ENCODE data around the gene E2F6.

E2F6 gene, protein sequence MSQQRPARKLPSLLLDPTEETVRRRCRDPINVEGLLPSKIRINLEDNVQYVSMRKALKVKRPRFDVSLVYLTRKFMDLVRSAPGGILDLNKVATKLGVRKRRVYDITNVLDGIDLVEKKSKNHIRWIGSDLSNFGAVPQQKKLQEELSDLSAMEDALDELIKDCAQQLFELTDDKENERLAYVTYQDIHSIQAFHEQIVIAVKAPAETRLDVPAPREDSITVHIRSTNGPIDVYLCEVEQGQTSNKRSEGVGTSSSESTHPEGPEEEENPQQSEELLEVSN

DNA sequence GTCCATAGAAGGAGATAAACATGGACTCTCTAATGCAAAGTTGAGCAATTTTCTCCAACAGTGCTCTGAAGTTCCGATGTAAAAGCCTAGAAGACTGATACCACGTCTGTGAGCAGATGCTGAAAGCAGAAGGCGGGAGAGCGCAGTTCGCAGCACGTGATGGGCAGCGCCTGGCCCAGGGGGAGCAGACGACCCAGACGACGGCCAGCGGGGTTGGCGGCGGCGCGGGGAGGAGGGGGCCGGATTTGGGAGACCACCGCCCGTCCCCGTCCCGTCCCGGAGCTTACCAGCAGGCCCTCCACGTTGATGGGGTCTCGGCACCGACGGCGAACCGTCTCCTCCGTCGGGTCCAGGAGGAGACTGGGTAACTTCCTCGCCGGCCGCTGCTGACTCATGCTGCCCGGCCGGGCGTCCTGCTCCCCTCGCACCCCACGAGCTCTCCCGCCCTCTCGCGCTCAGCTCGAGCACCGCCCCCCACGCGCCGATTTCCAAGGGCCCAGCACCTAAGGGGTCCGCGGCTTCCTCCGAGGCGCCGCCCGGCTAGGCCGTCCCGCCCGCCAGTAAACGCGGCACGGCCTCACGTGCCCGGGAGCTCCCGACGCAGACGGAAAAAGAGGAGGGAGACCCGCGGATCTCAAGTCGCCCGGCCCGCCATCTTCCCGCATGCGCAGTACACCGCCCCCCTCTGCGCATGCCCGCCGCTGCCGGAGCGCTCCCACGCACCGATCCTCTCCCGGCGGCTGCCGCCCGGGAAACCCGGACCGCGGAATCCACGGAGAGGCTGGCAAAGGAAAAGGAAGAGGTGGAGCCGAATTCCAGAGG is at the start of gene E2F6:
Gene E2F6, minus strand, starts transcription at position 677 of the 822 bp plus-strand sequence. Its CDS starts 282 bp downstream, at position 395.
- H3K27ac ChIP-seq = peak within 1 kb of the TSS; percentile 67
- DNase-seq (ENCODE audit: low read depth, low spot score) = peak; percentile 57

DNA sequence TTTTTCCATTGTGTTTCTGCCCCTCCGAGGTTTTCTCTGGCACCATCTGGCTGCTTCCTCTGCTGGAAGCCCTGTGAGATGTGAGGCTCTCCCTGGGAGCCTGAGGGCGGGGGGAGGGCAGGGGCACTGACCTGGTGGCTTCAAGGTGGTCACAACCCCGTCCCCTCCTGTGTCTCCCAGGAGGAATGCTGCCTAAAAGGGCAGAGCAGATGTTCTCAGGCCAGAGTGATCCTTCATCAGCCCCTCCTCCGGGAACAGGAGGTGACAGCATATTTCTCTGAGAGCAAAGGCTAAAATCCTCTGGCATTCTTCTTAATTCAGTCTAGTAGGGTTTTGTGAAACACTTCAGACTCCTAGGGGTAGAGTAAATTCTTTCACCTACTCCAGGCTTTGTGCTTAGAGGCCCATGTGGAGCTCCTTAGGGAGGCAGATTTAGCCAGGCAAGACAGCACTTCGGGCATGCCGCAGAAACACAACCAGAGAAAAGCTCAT is 49.6 kb upstream of the E2F6 start:
- no peak for DNase-seq (ENCODE audit: low read depth, low spot score)
- no peak overlapping the region for H3K27ac ChIP-seq

DNA sequence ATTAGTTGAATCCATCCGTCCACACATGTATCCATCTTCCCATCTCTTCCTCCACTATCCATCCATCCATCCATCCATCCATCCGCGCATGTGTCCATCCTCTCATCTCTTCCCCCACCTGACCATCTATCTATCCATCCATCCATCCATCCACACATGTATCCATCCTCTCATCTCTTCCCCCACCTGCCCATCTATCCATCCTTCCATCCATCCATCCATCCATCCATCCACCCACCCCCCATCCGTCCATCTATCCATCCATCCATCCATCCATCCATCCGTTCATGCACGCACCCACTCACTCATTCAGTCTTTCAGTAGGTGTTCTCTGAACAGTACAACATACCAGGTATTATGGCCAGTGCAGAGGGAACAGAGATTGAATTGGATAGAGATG is 48.9 kb upstream of the E2F6 start:
- no peak for DNase-seq (ENCODE audit: low read depth, low spot score)
- H3K27ac ChIP-seq = no peak overlapping the region

DNA sequence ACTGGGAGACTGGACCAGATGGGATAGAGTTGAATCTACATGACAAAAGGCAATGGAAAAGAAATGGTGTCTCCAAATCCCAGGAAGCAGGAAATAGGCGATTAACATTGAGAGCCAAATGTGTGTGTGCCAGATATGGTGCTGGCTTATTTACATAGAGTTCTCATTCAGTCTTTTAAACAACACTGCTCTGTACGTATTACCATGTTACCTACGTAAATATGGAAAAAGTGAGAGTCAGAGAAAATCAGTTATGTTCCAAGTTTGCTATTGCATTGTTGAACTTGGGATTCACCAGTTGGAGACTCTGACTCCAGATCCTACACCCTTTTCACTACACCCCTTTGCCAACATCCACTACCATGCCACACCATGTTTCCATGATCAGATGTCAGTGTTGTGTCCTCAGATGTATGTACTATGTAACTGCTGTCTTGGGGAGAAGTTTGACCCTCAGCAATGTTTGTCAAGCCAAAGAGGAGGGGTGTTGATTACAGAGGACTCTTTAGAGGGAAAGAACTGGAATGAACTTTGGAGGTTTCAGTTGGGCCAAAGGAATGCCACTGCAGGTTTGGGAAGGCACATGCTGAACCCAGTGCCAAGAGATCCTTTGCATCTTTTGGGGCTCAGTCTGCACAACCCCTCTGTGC is 48.2 kb upstream of the E2F6 start:
- no peak for DNase-seq (ENCODE audit: low read depth, low spot score)
- no peak overlapping the region for H3K27ac ChIP-seq

DNA sequence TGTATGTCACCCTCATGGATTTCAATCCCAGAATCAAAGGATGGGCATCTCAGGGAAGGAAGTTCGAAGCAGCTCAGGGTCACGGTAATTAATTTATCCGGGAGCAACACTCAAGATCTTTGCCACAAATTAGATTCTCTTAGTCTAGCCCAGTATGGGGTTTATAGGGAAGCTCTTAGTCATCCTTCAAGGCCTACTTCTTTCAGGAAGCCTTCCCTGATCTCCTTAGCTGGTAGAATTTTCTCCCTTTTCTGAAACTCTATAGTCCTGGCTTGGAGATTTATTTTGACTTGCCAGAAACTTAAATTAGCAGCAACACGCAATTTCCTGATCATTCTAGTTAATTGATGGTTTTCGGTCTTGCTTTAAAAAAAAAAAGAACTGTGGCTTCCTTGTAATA is 47.4 kb upstream of the E2F6 start:
- DNase-seq (ENCODE audit: low read depth, low spot score) = no peak
- no peak overlapping the region for H3K27ac ChIP-seq

DNA sequence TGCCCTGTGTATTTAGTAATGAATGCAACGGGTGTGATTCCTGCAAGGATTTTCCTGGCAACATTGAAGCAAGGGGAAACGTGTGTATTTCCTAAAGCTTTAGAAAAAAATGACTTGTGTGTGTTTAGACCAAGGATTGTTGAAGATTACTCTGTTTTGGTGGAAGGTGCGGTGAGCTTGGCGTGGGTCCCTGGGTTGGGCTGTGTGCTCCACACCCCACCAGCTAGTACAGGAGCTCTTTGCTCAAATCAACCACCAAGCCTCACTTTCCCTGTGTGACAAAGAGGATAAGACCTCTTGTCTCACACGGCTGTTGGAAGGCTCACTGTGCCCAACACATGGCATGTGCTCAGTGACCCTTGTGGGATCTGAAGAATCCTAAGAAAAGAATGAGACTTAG is 46.5 kb upstream of the E2F6 start:
- no peak overlapping the region for H3K27ac ChIP-seq
- DNase-seq (ENCODE audit: low read depth, low spot score) = no peak

DNA sequence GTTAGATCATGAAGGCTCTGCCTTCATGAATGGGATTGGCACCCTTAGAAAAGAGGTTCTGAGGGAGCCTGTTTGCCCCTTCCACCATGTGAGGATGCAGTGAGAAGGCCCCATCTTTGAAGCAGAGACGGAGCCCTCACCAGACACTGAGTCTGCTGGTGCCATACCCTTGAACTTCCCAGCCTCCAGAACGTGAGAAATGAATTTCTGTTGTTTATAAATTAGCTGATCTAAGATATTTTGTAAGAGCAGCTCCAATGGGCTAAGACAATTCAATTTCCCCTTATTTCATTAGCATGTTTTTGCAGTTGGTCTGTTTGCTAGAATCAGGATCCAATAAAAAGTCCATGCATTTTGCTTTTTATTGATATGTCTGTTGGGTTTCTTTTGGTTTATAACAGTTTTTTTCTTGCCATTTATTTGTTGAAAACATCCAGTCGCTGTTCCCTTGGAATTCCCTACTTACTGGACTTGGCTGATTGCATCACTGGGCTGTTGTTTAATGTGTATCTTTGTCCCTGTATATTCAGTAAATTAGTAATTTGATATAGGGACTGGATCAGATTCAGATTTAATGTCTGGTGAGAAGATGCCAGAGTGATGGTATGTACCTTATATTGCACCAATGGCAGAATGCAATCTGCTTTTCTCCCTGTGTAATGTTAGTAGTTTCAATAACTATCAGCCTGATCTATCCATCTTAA is 43.8 kb upstream of the E2F6 start:
- no peak for DNase-seq (ENCODE audit: low read depth, low spot score)
- no peak overlapping the region for H3K27ac ChIP-seq

DNA sequence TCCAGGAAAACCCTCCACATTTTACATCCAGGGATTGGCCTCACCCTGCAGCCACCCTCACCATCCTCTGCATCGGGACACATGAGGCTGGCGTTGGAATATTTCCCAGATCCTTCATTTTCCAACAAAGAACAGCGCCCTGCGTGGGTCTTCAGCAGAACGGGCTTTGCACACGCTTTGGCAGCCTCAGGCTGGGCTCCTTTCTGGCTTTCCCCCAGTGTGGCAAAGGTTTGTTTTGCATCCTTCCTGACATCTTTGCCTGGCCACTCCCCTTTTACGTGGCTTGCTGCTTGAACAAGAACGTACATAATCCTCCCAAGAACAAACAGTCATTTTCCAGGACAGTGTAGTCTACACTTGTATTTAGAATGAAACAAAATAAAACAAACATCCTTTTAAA is 42.3 kb upstream of the E2F6 start:
- DNase-seq (ENCODE audit: low read depth, low spot score) = no peak
- no peak overlapping the region for H3K27ac ChIP-seq

DNA sequence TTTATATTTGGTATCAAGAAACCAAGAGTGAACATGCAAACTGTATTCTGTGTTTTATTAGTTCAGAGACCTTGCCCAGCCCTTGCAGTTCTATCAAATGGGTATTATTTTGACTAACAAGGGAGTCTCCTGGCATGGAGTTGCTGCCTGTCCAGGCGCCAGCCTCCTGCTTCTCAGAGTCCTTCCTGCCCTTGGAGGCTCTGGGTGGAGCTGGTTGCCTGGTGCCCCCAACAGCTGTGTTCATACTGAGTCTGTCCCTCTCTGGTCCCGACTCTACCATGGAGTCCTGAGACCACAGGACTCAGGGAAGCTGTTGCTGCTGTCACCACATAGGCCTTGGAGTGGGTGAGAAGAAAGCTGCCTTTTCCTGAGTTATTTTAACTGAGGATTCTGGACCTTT is 41.6 kb upstream of the E2F6 start:
- H3K27ac ChIP-seq = no peak overlapping the region
- DNase-seq (ENCODE audit: low read depth, low spot score) = no peak

DNA sequence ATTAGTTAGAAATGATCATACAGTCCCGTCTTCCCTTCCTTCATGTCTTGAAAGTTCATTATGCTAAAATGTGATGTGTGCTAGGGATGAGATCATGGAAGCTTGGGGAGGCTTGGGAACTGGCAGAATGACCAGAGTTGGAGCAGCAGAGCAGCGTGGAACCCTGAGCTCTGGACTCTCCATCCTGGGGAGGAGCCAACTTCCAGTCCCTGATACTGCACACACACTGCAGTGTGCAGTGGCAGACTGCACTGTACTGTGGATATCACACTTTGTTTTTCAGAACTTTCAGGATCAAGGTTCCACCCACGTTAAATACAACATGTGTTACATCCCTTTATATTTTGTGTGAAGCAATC is 40.6 kb upstream of the E2F6 start:
- H3K27ac ChIP-seq = no peak overlapping the region
- DNase-seq (ENCODE audit: low read depth, low spot score) = no peak

DNA sequence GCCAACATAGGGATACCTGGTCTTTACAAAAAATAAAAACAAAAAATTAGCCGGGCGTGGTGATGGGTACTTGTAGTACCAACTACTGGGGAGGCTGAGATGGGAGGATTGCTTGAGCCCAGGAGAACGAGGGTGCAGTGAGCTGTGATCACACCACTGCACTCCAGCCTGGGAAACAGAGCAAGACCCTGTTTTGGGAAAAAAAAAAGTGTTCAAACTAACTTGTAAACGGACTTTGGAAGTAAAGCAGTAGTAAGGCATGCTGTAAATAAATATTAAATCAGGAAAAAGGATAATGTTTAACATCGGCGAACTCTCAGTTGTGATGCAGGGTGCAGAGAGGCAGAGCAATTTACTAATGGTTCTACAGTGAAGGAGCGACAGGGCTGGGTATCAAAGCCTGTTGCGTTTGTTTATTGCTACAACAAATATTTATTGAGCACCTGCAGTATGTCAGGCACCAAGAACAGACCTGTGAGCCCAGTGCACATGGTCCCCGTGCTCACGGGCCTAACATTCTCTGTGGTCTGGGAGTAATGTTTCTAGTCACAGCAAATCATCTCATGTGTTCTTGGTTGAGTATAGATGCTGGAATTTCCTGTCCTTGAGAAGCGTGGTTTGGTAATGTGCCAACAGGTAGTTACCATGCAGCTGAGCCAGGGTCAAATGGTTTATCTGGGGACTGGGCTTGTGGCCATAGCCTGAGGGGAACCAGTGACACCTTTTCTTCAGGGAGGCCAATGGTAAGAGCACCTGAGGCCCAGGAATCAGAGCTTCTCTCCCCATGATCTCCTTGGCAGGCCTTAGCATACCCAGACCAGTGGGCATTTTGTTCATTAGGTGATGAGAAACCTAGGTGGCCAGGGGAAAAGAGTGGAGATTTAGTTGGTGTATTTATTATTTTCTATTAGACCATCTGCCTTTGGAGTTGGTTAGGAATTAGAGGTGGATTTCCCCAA is 40.0 kb upstream of the E2F6 start:
- peak; percentile 33 for DNase-seq (ENCODE audit: low read depth, low spot score)
- no peak overlapping the region for H3K27ac ChIP-seq

DNA sequence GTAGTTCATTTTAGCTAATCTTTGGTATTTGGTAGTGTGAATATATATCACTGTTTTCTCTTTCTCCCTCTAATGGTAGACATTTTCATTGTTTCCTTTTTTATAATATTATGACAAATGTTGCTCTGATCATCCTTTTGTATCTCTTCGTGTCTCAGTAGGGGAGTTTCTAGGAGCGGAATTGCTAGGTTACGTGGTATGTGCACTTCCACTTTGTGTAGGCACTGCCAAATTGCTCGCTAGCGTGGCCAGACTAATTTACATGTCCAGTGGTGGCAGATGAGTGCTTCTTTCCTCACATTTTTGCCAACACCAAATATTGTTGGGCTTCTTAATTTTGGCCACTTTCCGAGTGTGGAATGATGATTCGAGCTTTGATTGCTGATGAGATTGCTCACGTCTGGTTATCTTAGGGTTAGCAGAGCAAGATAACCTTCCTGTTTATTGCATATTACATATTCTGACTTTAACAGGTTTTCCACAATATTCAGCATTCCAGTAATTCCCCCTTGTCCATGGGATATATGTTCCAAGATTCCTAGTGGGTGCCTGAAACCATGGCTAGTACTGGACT is 37.5 kb upstream of the E2F6 start:
- no peak for DNase-seq (ENCODE audit: low read depth, low spot score)
- no peak overlapping the region for H3K27ac ChIP-seq

DNA sequence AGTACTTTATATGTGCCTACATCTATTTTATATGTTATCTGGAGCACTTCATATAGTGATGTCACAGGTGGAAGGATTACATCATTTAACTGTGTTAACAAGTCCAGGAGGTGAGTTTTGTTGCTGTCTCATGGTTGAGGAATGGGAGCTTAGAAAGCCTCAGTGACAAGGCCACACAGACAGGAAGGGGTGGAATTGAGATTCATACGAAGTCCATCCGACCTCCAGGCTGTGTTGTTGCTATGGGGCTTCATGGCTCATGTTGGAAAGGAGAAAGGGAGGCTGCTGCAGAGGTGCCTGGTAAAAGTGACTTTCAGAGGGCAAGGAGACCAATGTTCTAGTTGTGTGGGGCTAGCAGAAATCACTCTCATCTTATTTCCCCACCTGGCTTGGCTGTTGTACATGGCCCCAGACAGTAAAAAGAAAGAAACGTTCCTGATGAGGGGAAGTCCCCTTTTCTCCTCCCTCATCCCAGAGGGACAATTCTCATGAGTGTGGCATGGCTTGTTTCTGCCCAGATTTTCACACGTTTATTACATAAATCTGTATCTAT is 36.9 kb upstream of the E2F6 start:
- no peak for DNase-seq (ENCODE audit: low read depth, low spot score)
- no peak overlapping the region for H3K27ac ChIP-seq

DNA sequence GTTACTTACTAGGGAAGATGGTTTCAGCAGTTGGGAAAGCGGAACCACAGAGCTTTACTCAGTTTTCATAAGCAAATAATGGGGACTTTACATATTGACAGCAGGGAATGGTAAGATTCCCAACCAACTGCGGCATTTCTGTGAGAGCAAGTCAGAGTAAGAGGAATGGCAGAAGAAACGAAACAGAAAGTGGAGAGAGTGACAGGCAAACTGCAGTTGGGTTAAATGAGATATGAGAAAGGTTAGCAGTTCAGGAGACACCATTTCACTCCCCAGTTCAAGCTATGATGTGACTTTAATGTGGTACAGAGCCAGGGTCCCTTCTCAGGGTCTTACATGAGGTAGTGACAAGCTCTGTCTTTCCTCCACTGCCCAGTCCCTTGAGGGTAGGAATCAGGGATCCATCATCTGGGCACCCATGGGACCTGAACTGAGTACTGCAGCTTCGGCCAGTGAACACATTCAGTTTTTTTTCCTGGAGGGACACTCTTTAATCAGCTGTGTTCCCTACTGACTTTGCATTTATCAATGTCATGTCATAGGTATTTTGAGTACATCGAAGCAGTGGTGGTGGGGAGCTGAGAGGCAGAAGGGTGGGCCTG is 34.8 kb upstream of the E2F6 start:
- H3K27ac ChIP-seq = no peak overlapping the region
- no peak for DNase-seq (ENCODE audit: low read depth, low spot score)

DNA sequence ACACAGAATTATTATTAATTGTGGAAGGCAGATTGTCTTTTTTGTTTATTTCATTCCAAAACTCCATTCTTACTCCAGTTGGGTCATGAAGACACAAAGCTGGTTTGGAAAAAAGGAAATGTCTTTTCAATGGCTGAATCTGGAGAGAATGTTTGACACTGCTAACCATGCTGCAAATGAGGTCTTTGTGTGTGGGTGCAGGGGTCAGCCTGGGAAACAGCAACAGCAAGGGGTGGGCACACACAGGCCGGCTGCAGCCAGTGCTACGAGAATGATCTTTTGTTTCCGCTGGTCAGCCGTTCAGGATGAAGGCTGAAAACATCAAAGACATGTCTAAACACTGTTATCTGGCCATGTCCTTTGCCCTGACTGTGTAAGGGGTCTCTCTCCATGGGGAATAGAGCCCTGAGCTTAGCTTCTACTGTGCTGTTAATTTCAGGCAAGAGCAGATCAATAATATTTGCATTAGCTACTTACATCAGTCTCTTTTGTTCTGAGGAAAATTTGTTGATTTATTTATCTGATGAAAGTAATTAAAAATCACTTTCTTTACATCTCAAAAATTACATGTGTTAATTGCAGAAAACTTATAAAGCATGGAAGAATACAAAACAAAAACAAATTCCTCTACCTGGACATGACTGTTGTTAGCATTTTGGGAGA is 33.3 kb upstream of the E2F6 start:
- DNase-seq (ENCODE audit: low read depth, low spot score) = no peak
- no peak overlapping the region for H3K27ac ChIP-seq

DNA sequence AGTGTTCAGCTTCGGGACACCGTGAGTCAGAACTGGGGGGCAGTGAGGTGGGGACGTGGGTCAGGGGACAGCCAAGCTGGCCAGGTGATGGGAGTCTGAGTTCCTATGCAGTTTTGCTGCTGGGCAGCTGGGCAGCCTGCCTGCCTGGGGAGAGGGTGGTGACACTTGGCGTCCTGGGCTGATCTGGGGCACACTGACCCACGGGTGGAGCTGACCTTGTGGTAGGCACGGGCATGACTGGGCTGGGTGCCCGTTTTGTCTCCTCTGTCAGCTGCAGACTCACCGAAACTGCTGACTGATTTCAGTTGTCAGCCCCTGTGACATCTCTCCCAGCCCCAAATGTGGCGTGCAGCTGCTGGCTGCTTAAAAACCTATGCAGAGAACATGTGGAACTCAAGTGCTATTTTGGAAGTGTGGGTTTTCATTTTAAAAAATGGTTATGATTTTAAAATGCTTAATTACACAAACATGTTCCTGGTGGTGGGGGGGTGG is 32.6 kb upstream of the E2F6 start:
- H3K27ac ChIP-seq = no peak overlapping the region
- DNase-seq (ENCODE audit: low read depth, low spot score) = no peak

DNA sequence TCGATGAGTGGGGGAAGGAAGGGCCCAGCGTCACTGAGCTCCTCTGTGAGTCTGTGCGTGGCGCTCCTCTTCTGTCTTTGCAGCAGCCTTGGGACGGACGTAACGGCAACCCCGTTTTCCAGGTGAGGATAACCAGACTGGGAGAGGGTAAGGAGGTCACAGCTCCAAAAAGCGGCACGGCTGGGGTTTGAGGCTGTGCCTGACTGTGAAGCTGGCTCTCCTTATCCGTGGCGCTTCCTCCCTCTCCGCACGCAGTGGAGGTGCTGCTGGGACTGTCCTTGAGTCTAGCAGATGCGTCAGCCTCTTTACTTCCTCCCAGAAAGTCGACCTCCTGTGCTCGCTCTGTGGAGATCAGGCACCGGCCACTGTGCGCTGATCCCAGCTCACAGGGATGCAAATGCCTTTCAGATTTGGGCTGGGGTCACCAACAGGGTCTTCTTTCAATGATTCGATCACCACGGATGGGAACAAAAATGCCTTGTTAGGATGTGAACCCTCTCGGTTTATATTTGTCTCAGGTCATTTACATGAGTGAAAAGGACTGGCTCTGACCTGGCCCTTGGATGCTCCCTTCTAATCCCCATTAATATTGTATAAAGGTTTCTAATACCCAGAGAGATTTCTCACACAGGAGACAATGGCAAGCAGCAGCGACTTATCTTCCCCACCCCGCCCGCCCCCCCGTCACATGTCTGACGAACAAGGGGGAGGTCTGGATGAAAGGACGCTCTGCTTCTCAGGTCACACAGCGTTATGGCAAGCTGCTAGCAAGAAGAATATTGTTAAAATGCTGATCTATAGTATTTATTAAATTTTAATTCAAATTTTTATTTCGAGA is 30.1 kb upstream of the E2F6 start:
- DNase-seq (ENCODE audit: low read depth, low spot score) = no peak
- H3K27ac ChIP-seq = no peak overlapping the region
